ENCODE data around the gene TRAPPC13.

TRAPPC13 gene

DNA sequence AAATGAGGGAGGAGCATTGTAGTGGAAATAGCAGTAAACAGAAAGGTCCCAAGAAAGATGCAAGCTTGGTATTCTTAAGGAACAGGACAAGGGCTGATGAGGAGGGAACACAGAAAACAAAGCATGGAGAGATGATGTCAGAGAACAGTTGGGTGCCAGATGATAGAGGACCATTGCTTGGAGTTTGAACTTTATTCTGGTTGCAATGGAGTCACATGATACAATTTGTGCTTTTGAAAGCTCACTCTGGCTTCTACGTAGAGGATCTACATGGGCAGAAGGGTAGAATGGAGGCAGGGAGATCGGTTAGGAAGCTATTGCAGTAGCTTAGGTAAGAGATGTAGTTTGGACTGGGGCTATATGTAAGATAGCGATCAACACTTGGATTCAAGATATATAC is 57.3 kb downstream of the TRAPPC13 start:
- Histone ChIP-seq H3K4me2 (ENCODE audit: low read depth, low read length) (no peak overlapping the region), H4K20me1 (ENCODE audit: insufficient read depth, low read length) (no peaks in the 10 kb centered on the region), H3K36me3 (replicated peaks; ENCODE audit: insufficient read depth, low read length) (no peaks in the 10 kb centered on the region), H3K27ac (ENCODE audit: low read length) (no peak overlapping the region), H3K9me2 (replicated peaks; ENCODE audit: insufficient read depth, low read length) (no peaks in the 10 kb centered on the region), H3K4me3 (ENCODE audit: low read length) (no peak overlapping the region), H3K4me1 (ENCODE audit: low read length) (no peaks in the 10 kb centered on the region), H3K27me3 (replicated peaks; ENCODE audit: insufficient read depth, low read length) (no peaks in the 10 kb centered on the region), H3K79me2 (ENCODE audit: low read length) (no peaks in the 10 kb centered on the region), H3K9ac (ENCODE audit: low read length) (no peak overlapping the region), H2AFZ (ENCODE audit: low read length) (no peak overlapping the region), H3K9me3 (replicated peaks; ENCODE audit: insufficient read depth, low read length) (no peaks in the 10 kb centered on the region), H3F3A (ENCODE audit: insufficient read depth, low read length) (no peaks in the 10 kb centered on the region)
- TF ChIP-seq, protein P1, sequence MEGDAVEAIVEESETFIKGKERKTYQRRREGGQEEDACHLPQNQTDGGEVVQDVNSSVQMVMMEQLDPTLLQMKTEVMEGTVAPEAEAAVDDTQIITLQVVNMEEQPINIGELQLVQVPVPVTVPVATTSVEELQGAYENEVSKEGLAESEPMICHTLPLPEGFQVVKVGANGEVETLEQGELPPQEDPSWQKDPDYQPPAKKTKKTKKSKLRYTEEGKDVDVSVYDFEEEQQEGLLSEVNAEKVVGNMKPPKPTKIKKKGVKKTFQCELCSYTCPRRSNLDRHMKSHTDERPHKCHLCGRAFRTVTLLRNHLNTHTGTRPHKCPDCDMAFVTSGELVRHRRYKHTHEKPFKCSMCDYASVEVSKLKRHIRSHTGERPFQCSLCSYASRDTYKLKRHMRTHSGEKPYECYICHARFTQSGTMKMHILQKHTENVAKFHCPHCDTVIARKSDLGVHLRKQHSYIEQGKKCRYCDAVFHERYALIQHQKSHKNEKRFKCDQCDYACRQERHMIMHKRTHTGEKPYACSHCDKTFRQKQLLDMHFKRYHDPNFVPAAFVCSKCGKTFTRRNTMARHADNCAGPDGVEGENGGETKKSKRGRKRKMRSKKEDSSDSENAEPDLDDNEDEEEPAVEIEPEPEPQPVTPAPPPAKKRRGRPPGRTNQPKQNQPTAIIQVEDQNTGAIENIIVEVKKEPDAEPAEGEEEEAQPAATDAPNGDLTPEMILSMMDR (IDR thresholded peaks at IDR 0.05; ENCODE audit: low read length) = no peak
- no peak for TF ChIP-seq EZH2 (optimal IDR thresholded peaks at IDR 0.05; ENCODE audit: low read depth, low read length)
- TF ChIP-seq EZH2phosphoT487 (IDR thresholded peaks at IDR 0.05; ENCODE audit: low read length) = no peak
- DNase-seq = no peak

DNA sequence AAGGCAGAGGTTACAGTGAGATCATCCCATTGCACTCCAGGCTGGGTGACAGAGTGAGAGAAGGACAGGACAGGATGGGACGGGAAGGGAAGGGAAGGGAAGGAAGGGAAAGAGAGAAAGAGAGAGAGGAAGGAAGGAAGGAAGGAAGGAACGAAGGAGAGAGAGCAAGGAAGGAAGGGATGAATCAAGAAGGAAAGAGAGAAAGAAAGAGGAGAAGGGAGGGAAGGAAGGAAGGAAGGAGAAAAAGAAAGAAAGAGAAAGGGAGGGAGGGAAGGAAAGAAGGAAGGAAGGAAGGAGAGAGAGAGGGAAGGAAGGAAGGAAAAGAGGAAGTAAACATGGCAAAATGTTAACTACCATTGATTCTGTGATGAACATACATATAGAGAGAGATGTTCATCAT is 68.3 kb downstream of the TRAPPC13 start:
- H2AFZ ChIP-seq (ENCODE audit: low read length) = no peak overlapping the region
- no peak overlapping the region for H3K9ac ChIP-seq (ENCODE audit: low read length)
- no peaks in the 10 kb centered on the region for H3K4me1 ChIP-seq (ENCODE audit: low read length)
- DNase-seq = no peak
- no peaks in the 10 kb centered on the region for H3K36me3 ChIP-seq (replicated peaks; ENCODE audit: insufficient read depth, low read length)
- H4K20me1 ChIP-seq (ENCODE audit: insufficient read depth, low read length) = no peaks in the 10 kb centered on the region
- no peak overlapping the region for H3K4me3 ChIP-seq (ENCODE audit: low read length)
- H3F3A ChIP-seq (ENCODE audit: insufficient read depth, low read length) = no peaks in the 10 kb centered on the region
- H3K9me3 ChIP-seq (replicated peaks; ENCODE audit: insufficient read depth, low read length) = no peaks in the 10 kb centered on the region
- H3K27me3 ChIP-seq (replicated peaks; ENCODE audit: insufficient read depth, low read length) = no peaks in the 10 kb centered on the region
- H3K9me2 ChIP-seq (replicated peaks; ENCODE audit: insufficient read depth, low read length) = no peaks in the 10 kb centered on the region
- no peak overlapping the region for H3K27ac ChIP-seq (ENCODE audit: low read length)
- H3K79me2 ChIP-seq (ENCODE audit: low read length) = no peaks in the 10 kb centered on the region
- H3K4me2 ChIP-seq (ENCODE audit: low read depth, low read length) = no peak overlapping the region
- TF ChIP-seq EZH2phosphoT487 (IDR thresholded peaks at IDR 0.05; ENCODE audit: low read length) (no peak), EZH2 (optimal IDR thresholded peaks at IDR 0.05; ENCODE audit: low read depth, low read length) (no peak)
- TF ChIP-seq, protein P1 (IDR thresholded peaks at IDR 0.05; ENCODE audit: low read length) = no peak

DNA sequence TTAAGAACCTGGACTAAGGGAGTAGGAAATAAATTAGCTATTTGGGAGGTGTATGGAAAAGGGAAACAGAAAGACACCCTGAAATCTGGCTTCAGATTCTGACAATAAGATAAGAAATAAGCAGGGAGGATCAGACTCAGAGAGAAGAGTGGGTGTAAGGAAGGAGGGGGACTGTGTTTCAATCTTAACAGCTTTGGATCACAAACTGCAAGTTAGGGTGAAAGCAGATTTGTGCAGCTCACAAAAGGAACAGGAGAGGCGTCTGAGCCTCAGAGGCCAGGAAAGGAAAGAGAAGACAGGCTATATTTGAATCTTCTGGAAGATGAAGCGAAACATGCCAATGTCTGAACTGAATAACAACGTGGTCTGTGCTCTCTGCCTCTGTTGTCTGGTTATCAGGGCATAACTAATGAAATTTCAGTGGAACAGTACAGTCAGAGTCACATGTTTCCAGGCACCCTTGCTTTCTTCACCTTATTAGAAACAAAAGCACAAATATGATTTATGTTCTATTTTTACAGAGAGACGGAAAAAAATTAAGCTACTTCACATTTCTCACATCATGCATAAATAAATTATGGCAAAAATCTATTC is 70.4 kb downstream of the TRAPPC13 start:
- H3K4me3 ChIP-seq (ENCODE audit: low read length) = no peak overlapping the region
- no peaks in the 10 kb centered on the region for H3K4me1 ChIP-seq (ENCODE audit: low read length)
- H3F3A ChIP-seq (ENCODE audit: insufficient read depth, low read length) = no peaks in the 10 kb centered on the region
- H3K9me3 ChIP-seq (replicated peaks; ENCODE audit: insufficient read depth, low read length) = no peaks in the 10 kb centered on the region
- no peaks in the 10 kb centered on the region for H3K9me2 ChIP-seq (replicated peaks; ENCODE audit: insufficient read depth, low read length)
- H3K27me3 ChIP-seq (replicated peaks; ENCODE audit: insufficient read depth, low read length) = no peaks in the 10 kb centered on the region
- no peaks in the 10 kb centered on the region for H3K36me3 ChIP-seq (replicated peaks; ENCODE audit: insufficient read depth, low read length)
- H3K79me2 ChIP-seq (ENCODE audit: low read length) = no peaks in the 10 kb centered on the region
- H3K9ac ChIP-seq (ENCODE audit: low read length) = no peak overlapping the region
- H4K20me1 ChIP-seq (ENCODE audit: insufficient read depth, low read length) = no peaks in the 10 kb centered on the region
- TF ChIP-seq EZH2phosphoT487 (IDR thresholded peaks at IDR 0.05; ENCODE audit: low read length) = no peak
- no peak for TF ChIP-seq EZH2 (optimal IDR thresholded peaks at IDR 0.05; ENCODE audit: low read depth, low read length)
- TF ChIP-seq, protein P1 (IDR thresholded peaks at IDR 0.05; ENCODE audit: low read length) = no peak
- no peak for DNase-seq
- no peak overlapping the region for H3K27ac ChIP-seq (ENCODE audit: low read length)
- no peak overlapping the region for H2AFZ ChIP-seq (ENCODE audit: low read length)
- H3K4me2 ChIP-seq (ENCODE audit: low read depth, low read length) = no peak overlapping the region
